Lower lobe of right lung (tissue), 2 donors: ENCODE results near the gene MACF1. TPM values are rescaled to one million over a fixed set of nuclear protein-coding genes. Genes with fewer than 3 reads are reported as not detected.
"Not testable (repeated sequence)": the region's sequence is repeated elsewhere in the genome, so short reads cannot be mapped to it uniquely, and the experiment has no call there.

ENCODE experiments used
- ATAC-seq, 2 donors: fragments of 200-7000 bp; cut with Tn5 transposase; one replicate each; pipeline ENCODE4 v1.9.1; 2020 to 2022; ENCODE audit warnings: mild to moderate bottlenecking in 2 of 2, moderate library complexity in 2 of 2
- DNase-seq: peaks from one replicate; pipeline ENCODE4 v3.0.0-alpha.2; 2020
- H3K27ac ChIP-seq: fragments of 200-600 bp; one replicate; pipeline ENCODE4 v1.8.0; 2022
- H3K27me3 ChIP-seq: fragments of 200-600 bp; one replicate; pipeline ENCODE4 v1.8.0; 2022; ENCODE audit warnings: low read depth
- H3K36me3 ChIP-seq: fragments of 200-600 bp; one replicate; pipeline ENCODE4 v1.8.0; 2022; ENCODE audit warnings: mild to moderate bottlenecking
- H3K4me1 ChIP-seq: fragments of 200-600 bp; one replicate; pipeline ENCODE4 v1.8.0; 2022
- H3K4me3 ChIP-seq: fragments of 200-600 bp; one replicate; pipeline ENCODE4 v1.8.0; 2022; ENCODE audit warnings: mild to moderate bottlenecking
- H3K9me3 ChIP-seq: fragments of 200-600 bp; one replicate; pipeline ENCODE4 v1.8.0; 2022
- intact Hi-C: fragments of 100-400 bp; cut with DNase I; formaldehyde crosslinking; loops from one replicate; pipeline ENCODE4 v1.11.0; 2022
- total RNA-seq: library from RNA; stranded (reverse); fragmentation: NEBNext Ultra II Directional; extraction: Animal tissue kit (Norgen Biotek cat#: 25700); gene quantifications from one replicate; pipeline ENCODE4 v1.2.1, GENCODE V29; 2021
- TF ChIP-seq, protein P1 (sequence below): fragments of 200-600 bp; IDR thresholded peaks from one replicate; pipeline ENCODE4 v1.8.0; 2022; ENCODE audit warnings: antibody characterized with exemption, mild to moderate bottlenecking
- donor health status: DM: no; HTN: yes; CAD: no; lungs with severe emphysema.

MACF1 gene
- total RNA-seq, 1 donor from 2014 or later = 506 TPM

GRCh38 chr1:39526466-39527189 is 322.1 kb downstream of the MACF1 start:
- intact Hi-C loops = no loop called here
- no peaks in the 10 kb centered on the region for H3K27me3 ChIP-seq
- peaks cover 40% of the 10 kb centered on the region for H3K36me3 ChIP-seq
- ATAC-seq (no peak), DNase-seq (no peak)
- no peaks in the 10 kb centered on the region for H3K9me3 ChIP-seq
- H3K27ac ChIP-seq = no peak overlapping the region
- H3K4me1 ChIP-seq = no peaks in the 10 kb centered on the region
- H3K4me3 ChIP-seq = no peak overlapping the region
- TF ChIP-seq, protein P1, sequence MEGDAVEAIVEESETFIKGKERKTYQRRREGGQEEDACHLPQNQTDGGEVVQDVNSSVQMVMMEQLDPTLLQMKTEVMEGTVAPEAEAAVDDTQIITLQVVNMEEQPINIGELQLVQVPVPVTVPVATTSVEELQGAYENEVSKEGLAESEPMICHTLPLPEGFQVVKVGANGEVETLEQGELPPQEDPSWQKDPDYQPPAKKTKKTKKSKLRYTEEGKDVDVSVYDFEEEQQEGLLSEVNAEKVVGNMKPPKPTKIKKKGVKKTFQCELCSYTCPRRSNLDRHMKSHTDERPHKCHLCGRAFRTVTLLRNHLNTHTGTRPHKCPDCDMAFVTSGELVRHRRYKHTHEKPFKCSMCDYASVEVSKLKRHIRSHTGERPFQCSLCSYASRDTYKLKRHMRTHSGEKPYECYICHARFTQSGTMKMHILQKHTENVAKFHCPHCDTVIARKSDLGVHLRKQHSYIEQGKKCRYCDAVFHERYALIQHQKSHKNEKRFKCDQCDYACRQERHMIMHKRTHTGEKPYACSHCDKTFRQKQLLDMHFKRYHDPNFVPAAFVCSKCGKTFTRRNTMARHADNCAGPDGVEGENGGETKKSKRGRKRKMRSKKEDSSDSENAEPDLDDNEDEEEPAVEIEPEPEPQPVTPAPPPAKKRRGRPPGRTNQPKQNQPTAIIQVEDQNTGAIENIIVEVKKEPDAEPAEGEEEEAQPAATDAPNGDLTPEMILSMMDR = no peak

DNA sequence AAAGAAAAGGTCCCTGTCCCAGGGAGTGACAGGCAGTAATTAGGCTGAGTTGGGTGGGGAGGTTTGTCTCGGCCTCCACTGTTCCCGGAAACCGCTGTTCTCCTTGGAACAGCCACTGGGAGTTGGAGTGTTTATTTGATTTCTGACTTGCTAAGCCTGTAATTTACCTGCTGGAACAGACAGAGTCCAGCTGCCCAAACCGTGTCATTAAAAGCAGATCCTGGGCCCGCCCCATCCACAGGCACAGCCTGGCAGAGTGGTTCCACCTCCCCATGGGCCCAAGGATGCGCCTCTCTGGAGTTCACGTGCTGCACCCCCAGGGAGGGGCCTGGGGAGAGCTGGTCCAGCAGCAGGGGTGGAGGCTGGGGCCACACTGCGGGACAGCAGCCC is 322.7 kb downstream of the MACF1 start:
- DNase-seq, H3K4me1 ChIP-seq, H3K9me3 ChIP-seq, H3K27me3 ChIP-seq, ATAC-seq, intact Hi-C loops, H3K27ac ChIP-seq, H3K4me3 ChIP-seq: not testable (repeated sequence)
- H3K36me3 ChIP-seq = peaks cover 45% of the 10 kb centered on the region

GRCh38 chr1:39528082-39528481 is 323.6 kb downstream of the MACF1 start:
- peaks cover 54% of the 10 kb centered on the region for H3K36me3 ChIP-seq
- no peaks in the 10 kb centered on the region for H3K9me3 ChIP-seq
- H3K27me3 ChIP-seq = no peaks in the 10 kb centered on the region
- H3K4me1 ChIP-seq = no peaks in the 10 kb centered on the region
- H3K4me3 ChIP-seq = no peak overlapping the region
- DNase-seq (no peak), ATAC-seq (no peak)
- TF ChIP-seq, protein P1 = no peak
- H3K27ac ChIP-seq = no peak overlapping the region
- intact Hi-C loops = no loop called here

DNA sequence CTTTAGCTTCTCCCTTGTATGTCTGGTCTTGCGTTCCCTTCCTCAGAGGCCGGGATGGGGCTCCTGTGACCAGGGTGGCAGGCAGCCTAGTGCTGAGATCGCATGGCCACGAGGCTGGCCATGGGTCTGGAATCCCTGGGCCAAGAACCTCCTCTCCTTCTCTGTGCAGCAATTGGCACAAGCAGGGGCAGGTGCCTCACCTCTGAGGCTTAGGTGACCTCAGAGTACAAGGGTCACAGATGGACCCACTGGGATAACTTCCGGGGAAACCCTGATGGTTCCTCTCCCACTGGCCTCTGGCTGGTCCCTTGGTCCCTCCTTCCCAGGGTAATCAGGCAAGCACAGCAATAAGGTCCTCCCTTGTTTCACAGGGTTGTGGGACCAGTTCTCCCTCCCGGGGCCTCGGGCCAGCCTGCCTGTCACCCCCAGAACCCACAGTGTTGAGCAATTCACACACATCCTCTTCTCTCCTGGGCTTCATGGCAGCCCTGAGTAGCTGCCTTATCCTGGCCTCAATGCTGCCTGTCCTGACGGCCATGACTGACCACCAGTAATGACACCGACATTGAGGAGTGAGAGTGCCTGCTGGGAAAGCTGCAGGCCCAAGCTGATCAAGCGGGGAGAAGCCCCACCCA is 325.5 kb downstream of the MACF1 start:
- Histone ChIP-seq H3K4me3 (no peak overlapping the region), H3K9me3 (no peaks in the 10 kb centered on the region), H3K36me3 (peaks cover 61% of the 10 kb centered on the region), H3K4me1 (no peaks in the 10 kb centered on the region), H3K27me3 (no peaks in the 10 kb centered on the region), H3K27ac (no peak overlapping the region)
- DNase-seq (no peak), ATAC-seq (no peak)
- intact Hi-C loops = no loop called here
- TF ChIP-seq, protein P1 = no peak

- DNase-seq = no peak
- TF ChIP-seq, protein P1 = no peak
- intact Hi-C loops = no loop called here
Observed at GRCh38 chr1:39531526-39531925, 327.0 kb downstream of the MACF1 start.

GRCh38 chr1:39533442-39533841 is 328.9 kb downstream of the MACF1 start:
- intact Hi-C loops = no loop called here
- Histone ChIP-seq H3K4me1 (no peaks in the 10 kb centered on the region), H3K36me3 (peaks cover 42% of the 10 kb centered on the region), H3K4me3 (no peak overlapping the region), H3K27ac (no peak overlapping the region), H3K9me3 (no peaks in the 10 kb centered on the region), H3K27me3 (no peaks in the 10 kb centered on the region)
- DNase-seq = no peak
- ATAC-seq = no peak
- TF ChIP-seq, protein P1 = no peak

More at GRCh38 chr1:39531526-39531925, 327.0 kb downstream of the MACF1 start:
- H3K4me3 ChIP-seq = no peak overlapping the region
- no peak for ATAC-seq
- H3K9me3 ChIP-seq = no peaks in the 10 kb centered on the region
- peaks cover 56% of the 10 kb centered on the region for H3K36me3 ChIP-seq
- no peaks in the 10 kb centered on the region for H3K27me3 ChIP-seq
- no peaks in the 10 kb centered on the region for H3K4me1 ChIP-seq
- H3K27ac ChIP-seq = no peak overlapping the region
